Measurements from ENCODE around the gene AKR7A3.
"Not testable (repeated sequence)": the region's sequence is repeated elsewhere in the genome, so short reads cannot be mapped to it uniquely, and the experiment has no call there.

The AKR7A3 gene

GRCh38 chr1:19260211-19261138, 28.1 kb downstream of the AKR7A3 start:
- no peak overlapping the region for H3K4me3 ChIP-seq (ENCODE audit: low read depth, low read length)
- in situ Hi-C loops (cut with HindIII; ENCODE audit: low sequenced_read_pairs) = no loop called here
- DNase-seq (ENCODE audit: low read depth, low spot score) = peak; percentile 90
- no peak for TF ChIP-seq CTCF (IDR thresholded peaks at IDR 0.05; ENCODE audit: low read depth, low read length)

- DNase-seq (ENCODE audit: low read depth, low spot score) = no peak
- in situ Hi-C loops (cut with HindIII; ENCODE audit: low sequenced_read_pairs) = no loop called here
- no peak overlapping the region for H3K4me3 ChIP-seq (ENCODE audit: low read depth, low read length)
- TF ChIP-seq CTCF (IDR thresholded peaks at IDR 0.05; ENCODE audit: low read depth, low read length) = no peak
Observed at GRCh38 chr1:19258353-19258752, 30.2 kb downstream of the AKR7A3 start.

- no peak for TF ChIP-seq CTCF (IDR thresholded peaks at IDR 0.05; ENCODE audit: low read depth, low read length)
- H3K4me3 ChIP-seq (ENCODE audit: low read depth, low read length) = no peak overlapping the region
- in situ Hi-C loops (cut with HindIII; ENCODE audit: low sequenced_read_pairs) = no loop called here
- no peak for DNase-seq (ENCODE audit: low read depth, low spot score)
Observed at GRCh38 chr1:19257178-19257914, 31.2 kb downstream of the AKR7A3 start.

GRCh38 chr1:19256301-19256700, 32.3 kb downstream of the AKR7A3 start:
- H3K4me3 ChIP-seq (ENCODE audit: low read depth, low read length); DNase-seq (ENCODE audit: low read depth, low spot score); in situ Hi-C loops (cut with HindIII; ENCODE audit: low sequenced_read_pairs): not testable (repeated sequence)

GRCh38 chr1:19255288-19255687, 33.3 kb downstream of the AKR7A3 start:
- DNase-seq (ENCODE audit: low read depth, low spot score) = no peak
- no peak for TF ChIP-seq CTCF (IDR thresholded peaks at IDR 0.05; ENCODE audit: low read depth, low read length)
- in situ Hi-C loops (cut with HindIII; ENCODE audit: low sequenced_read_pairs) = no loop called here
- H3K4me3 ChIP-seq (ENCODE audit: low read depth, low read length) = no peak overlapping the region

- TF ChIP-seq CTCF (IDR thresholded peaks at IDR 0.05; ENCODE audit: low read depth, low read length) = no peak
- H3K4me3 ChIP-seq (ENCODE audit: low read depth, low read length) = no peak overlapping the region
- in situ Hi-C loops (cut with HindIII; ENCODE audit: low sequenced_read_pairs) = no loop called here
Observed at GRCh38 chr1:19254416-19254815, 34.2 kb downstream of the AKR7A3 start.

More at GRCh38 chr1:19254416-19254815, 34.2 kb downstream of the AKR7A3 start:
- no peak for DNase-seq (ENCODE audit: low read depth, low spot score)
